Stimulated activated naive CD4-positive, alpha-beta T cell treated with Interleukin-2 at 50 U/mL for 16 hours (primary cell): ENCODE measurements around the gene ATRN.

Experiments used
- DNase-seq: peaks from one replicate; lab custom pipeline; 2025; lab: John Stamatoyannopoulos, UW

ATRN gene

GRCh38 chr20:3658716-3659491, 188.1 kb downstream of the ATRN start:
- no peak for DNase-seq

GRCh38 chr20:3659492-3660261, 188.9 kb downstream of the ATRN start:
- no peak for DNase-seq

- no peak for DNase-seq
Measured at GRCh38 chr20:3660262-3661059, 189.6 kb downstream of the ATRN start.

GRCh38 chr20:3661060-3661813, 190.4 kb downstream of the ATRN start:
- DNase-seq, result no peak

- DNase-seq, result no peak
Measured at GRCh38 chr20:3661814-3662665, 191.2 kb downstream of the ATRN start.

- DNase-seq, result no peak
Measured at GRCh38 chr20:3663031-3663701, 192.3 kb downstream of the ATRN start, which contains the start of gene GFRA4. GFRA4 (minus strand) TSS chr20:3663399; CDS start chr20:3663399, 0 bp downstream.

GRCh38 chr20:3663858-3664257, 193.0 kb downstream of the ATRN start:
- no peak for DNase-seq

- DNase-seq, result no peak
Measured at GRCh38 chr20:3667434-3668037, 196.7 kb downstream of the ATRN start.

GRCh38 chr20:3669710-3670367, 199.0 kb downstream of the ATRN start:
- no peak for DNase-seq

- DNase-seq, result no peak
Measured at GRCh38 chr20:3670511-3670910, 199.7 kb downstream of the ATRN start.

- no peak for DNase-seq
Measured at GRCh38 chr20:3670945-3671344, 200.1 kb downstream of the ATRN start.

- DNase-seq, result no peak
Measured at GRCh38 chr20:3671986-3672546, 201.2 kb downstream of the ATRN start.

- DNase-seq, result no peak
Measured at GRCh38 chr20:3672547-3673171, 201.8 kb downstream of the ATRN start.

- no peak for DNase-seq
Measured at GRCh38 chr20:3673221-3674070, 202.6 kb downstream of the ATRN start.

GRCh38 chr20:3674447-3674846, 203.6 kb downstream of the ATRN start:
- no peak for DNase-seq

GRCh38 chr20:3674995-3675900, 204.4 kb downstream of the ATRN start:
- no peak for DNase-seq
